Hepatocyte (in vitro differentiated cells): Measurements from ENCODE around the gene EMCN. TPM values are rescaled to one million over a fixed set of nuclear protein-coding genes. Genes with fewer than 3 reads are reported as not detected.

ENCODE experiments used
- DNase-seq: peaks from one replicate; pipeline ENCODE4 v3.0.0-alpha.2; 2016; ENCODE audit warnings: low spot score
- H2AFZ ChIP-seq: fragments of 200-600 bp; sonication (generic); 2 replicates; pipeline ENCODE4 v1.6.0; 2016; ENCODE audit warnings: antibody characterized with exemption, mild to moderate bottlenecking
- H3K27ac ChIP-seq: fragments of 200-600 bp; sonication (generic); 2 replicates; pipeline ENCODE4 v1.5.1; 2016; ENCODE audit warnings: mild to moderate bottlenecking
- H3K27me3 ChIP-seq: fragments of 200-600 bp; sonication (generic); 2 replicates; pipeline ENCODE4 v1.6.1; 2016
- H3K36me3 ChIP-seq: fragments of 200-600 bp; sonication (generic); replicated peaks from 2 replicates; pipeline ENCODE4 v1.5.1; 2016; ENCODE audit warnings: low read depth; ENCODE audit not compliant: insufficient read depth
- H3K4me1 ChIP-seq: fragments of 200-600 bp; sonication (generic); 2 replicates; pipeline ENCODE4 v1.5.1; 2016; ENCODE audit warnings: mild to moderate bottlenecking, moderate library complexity; ENCODE audit not compliant: insufficient read depth
- H3K4me2 ChIP-seq: fragments of 200-600 bp; sonication (generic); 2 replicates; pipeline ENCODE4 v1.6.0; 2016
- H3K4me3 ChIP-seq: fragments of 200-600 bp; sonication (generic); 2 replicates; pipeline ENCODE4 v1.5.1; 2016; ENCODE audit warnings: mild to moderate bottlenecking
- H3K79me2 ChIP-seq: fragments of 200-600 bp; sonication (generic); 2 replicates; pipeline ENCODE4 v1.6.0; 2017; ENCODE audit warnings: mild to moderate bottlenecking
- H3K9me2 ChIP-seq: fragments of 200-600 bp; sonication (generic); replicated peaks from 2 replicates; pipeline ENCODE4 v1.6.0; 2017; ENCODE audit warnings: mild to moderate bottlenecking; ENCODE audit not compliant: insufficient read depth
- H3K9me3 ChIP-seq: fragments of 200-600 bp; sonication (generic); 2 replicates; pipeline ENCODE4 v1.5.1; 2016; ENCODE audit warnings: low read depth, mild to moderate bottlenecking
- H4K20me1 ChIP-seq: fragments of 200-600 bp; sonication (generic); 2 replicates; pipeline ENCODE4 v1.6.0; 2016; ENCODE audit warnings: mild to moderate bottlenecking; ENCODE audit not compliant: insufficient read depth, poor library complexity, severe bottlenecking
- CTCF ChIP-seq: fragments of 200-600 bp; sonication (generic); IDR thresholded peaks from 2 replicates; pipeline ENCODE4 v1.5.1; 2016; ENCODE audit warnings: antibody characterized with exemption, mild to moderate bottlenecking; ENCODE audit not compliant: poor library complexity
- EZH2 ChIP-seq: fragments of 200-600 bp; sonication (generic); IDR thresholded peaks from 2 replicates; pipeline ENCODE4 v1.6.1; 2016; ENCODE audit warnings: antibody characterized with exemption, mild to moderate bottlenecking, borderline replicate concordance
- EZH2phosphoT487 ChIP-seq: fragments of 200-600 bp; sonication (generic); IDR thresholded peaks from one replicate; pipeline ENCODE4 v1.6.1; 2018; ENCODE audit warnings: antibody characterized with exemption, mild to moderate bottlenecking, low read depth, moderate library complexity; ENCODE audit not compliant: unreplicated experiment, severe bottlenecking
- WGBS: methylation state at CpG from one replicate; pipeline ENCODE4 v1.1.6; 2016; ENCODE audit warnings: low lambda C conversion rate; ENCODE audit errors: missing lambda C conversion rate; 5-methylcytosine and 5-hydroxymethylcytosine counted together
- polyA plus RNA-seq: library from polyadenylated mRNA; unstranded; fragments of >200 nt; fragmentation: Nextera tagmentation; extraction: Ambion mirVana; gene quantifications from 2 replicates; pipeline ENCODE4 v1.2.1, GENCODE V29; 2016
- total RNA-seq: library from RNA; depleted of rRNA; stranded (reverse); fragments of >200 nt; gene quantifications from 2 replicates; pipeline ENCODE4 v1.2.3, GENCODE V29; 2014

Gene EMCN
- total and polyA plus RNA-seq, 2 experiments from 2014 or later, result 0.19 to 0.37 TPM

DNA sequence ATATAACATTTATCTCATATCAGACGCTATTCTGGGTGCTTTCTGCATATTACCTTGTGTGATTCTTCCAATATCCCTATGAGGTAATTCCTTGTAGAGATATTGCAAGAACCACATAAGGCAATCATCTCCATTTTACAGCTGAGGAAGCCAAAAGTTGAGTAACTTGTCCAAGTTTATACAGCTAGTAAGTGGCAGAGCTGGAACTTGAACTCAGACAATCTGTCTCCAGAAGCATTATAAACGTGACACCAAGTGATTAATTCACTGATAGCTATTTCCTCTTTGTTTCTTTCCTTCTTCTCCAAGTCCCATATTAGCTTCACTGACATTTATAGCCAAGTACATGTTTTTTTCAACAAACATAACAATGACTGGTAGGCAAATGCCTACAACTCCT, 7.3 kb downstream of the EMCN start:
- H4K20me1 ChIP-seq, result no peaks in the 10 kb centered on the region
- TF ChIP-seq EZH2phosphoT487, result no peak
- H3K4me2 ChIP-seq, result no peak overlapping the region
- DNase-seq, result no peak
- H3K4me1 ChIP-seq, result no peaks in the 10 kb centered on the region
- no peak overlapping the region for H3K27ac ChIP-seq
- H3K9me3 ChIP-seq, result no peaks in the 10 kb centered on the region
- H3K4me3 ChIP-seq, result no peak overlapping the region
- WGBS, result 45% methylated on average over 2 of the region's 2 CpGs
- no peaks in the 10 kb centered on the region for H3K27me3 ChIP-seq
- no peaks in the 10 kb centered on the region for H3K9me2 ChIP-seq
- no peaks in the 10 kb centered on the region for H3K79me2 ChIP-seq
- no peaks in the 10 kb centered on the region for H3K36me3 ChIP-seq
- no peak overlapping the region for H2AFZ ChIP-seq

GRCh38 chr4:100509386-100509785, 8.4 kb downstream of the EMCN start:
- WGBS, result 81% methylated on average over 3 of the region's 3 CpGs
- Histone ChIP-seq H2AFZ (no peak overlapping the region), H3K27me3 (no peaks in the 10 kb centered on the region), H3K9me3 (no peaks in the 10 kb centered on the region), H3K9me2 (no peaks in the 10 kb centered on the region), H3K79me2 (no peaks in the 10 kb centered on the region), H3K4me1 (no peaks in the 10 kb centered on the region), H3K4me2 (no peak overlapping the region), H4K20me1 (no peaks in the 10 kb centered on the region), H3K36me3 (no peaks in the 10 kb centered on the region), H3K27ac (no peak overlapping the region), H3K4me3 (no peak overlapping the region)
- TF ChIP-seq CTCF (no peak), EZH2phosphoT487 (no peak), EZH2 (no peak)
- DNase-seq, result no peak

- Histone ChIP-seq H3K27me3 (no peaks in the 10 kb centered on the region), H3K4me1 (no peaks in the 10 kb centered on the region), H3K4me2 (no peak overlapping the region), H2AFZ (no peak overlapping the region), H3K4me3 (no peak overlapping the region), H3K36me3 (no peaks in the 10 kb centered on the region), H3K9me2 (no peaks in the 10 kb centered on the region), H3K27ac (no peak overlapping the region), H3K9me3 (no peaks in the 10 kb centered on the region), H4K20me1 (no peaks in the 10 kb centered on the region), H3K79me2 (no peaks in the 10 kb centered on the region)
- DNase-seq, result no peak
- TF ChIP-seq EZH2phosphoT487, result no peak
- TF ChIP-seq CTCF, result no peak
- TF ChIP-seq EZH2, result no peak
- WGBS, result 61% methylated on average over 3 of the region's 3 CpGs
Observed at GRCh38 chr4:100508691-100509090, 9.1 kb downstream of the EMCN start.

GRCh38 chr4:100504086-100504874, 13.5 kb downstream of the EMCN start:
- Histone ChIP-seq H3K4me3 (no peak overlapping the region), H3K27ac (no peak overlapping the region), H3K36me3 (no peaks in the 10 kb centered on the region), H4K20me1 (no peaks in the 10 kb centered on the region), H3K79me2 (no peaks in the 10 kb centered on the region), H2AFZ (no peak overlapping the region), H3K4me1 (no peaks in the 10 kb centered on the region), H3K9me2 (no peaks in the 10 kb centered on the region), H3K27me3 (no peaks in the 10 kb centered on the region), H3K9me3 (no peaks in the 10 kb centered on the region), H3K4me2 (no peak overlapping the region)
- TF ChIP-seq EZH2 (no peak), CTCF (no peak), EZH2phosphoT487 (no peak)
- no peak for DNase-seq
- WGBS, result 85% methylated on average over 18 of the region's 18 CpGs
